Neuronal stem cell (in vitro differentiated cells): ENCODE data around the gene GGCX.
A peak's percentile ranks its signal among the peaks of the same experiment; 100 is the strongest.

Experiments
- DNase-seq: peaks from one replicate; pipeline ENCODE4 v3.0.0-alpha.2; 2013; ENCODE audit warnings: low spot score
- H2AFZ ChIP-seq: one replicate; pipeline ENCODE4 v1.6.1; 2013; ENCODE audit warnings: mild to moderate bottlenecking, low read length, inconsistent platforms
- H2AK5ac ChIP-seq: 2 replicates; pipeline ENCODE4 v1.6.1; 2013; ENCODE audit warnings: low read depth, mild to moderate bottlenecking, inconsistent platforms, low read length, moderate library complexity, mixed read lengths
- H2BK120ac ChIP-seq: 2 replicates; pipeline ENCODE4 v1.6.1; 2013; ENCODE audit warnings: low read depth, mild to moderate bottlenecking, inconsistent platforms, low read length, moderate library complexity, mixed read lengths
- H2BK12ac ChIP-seq: one replicate; pipeline ENCODE4 v1.6.1; 2013; ENCODE audit warnings: low read length, inconsistent platforms
- H2BK15ac ChIP-seq: 2 replicates; pipeline ENCODE4 v1.6.1; 2013; ENCODE audit warnings: mild to moderate bottlenecking, low read length, inconsistent platforms, mixed read lengths
- H2BK5ac ChIP-seq: one replicate; pipeline ENCODE4 v1.6.1; 2013; ENCODE audit warnings: inconsistent platforms, mild to moderate bottlenecking, low read length, moderate library complexity
- H3K14ac ChIP-seq: one replicate; pipeline ENCODE4 v1.6.1; 2013; ENCODE audit warnings: low read length, inconsistent platforms
- H3K18ac ChIP-seq: 2 replicates; pipeline ENCODE4 v1.6.1; 2013; ENCODE audit warnings: low read length, inconsistent platforms
- H3K23ac ChIP-seq: 2 replicates; pipeline ENCODE4 v1.6.1; 2013; ENCODE audit warnings: low read depth, mild to moderate bottlenecking, mixed read lengths, low read length, inconsistent platforms; ENCODE audit not compliant: poor library complexity
- H3K27ac ChIP-seq: replicated peaks from 3 replicates; pipeline ENCODE4 v1.5.1; 2013; ENCODE audit warnings: low read length, inconsistent platforms
- H3K27me3 ChIP-seq, 3 experiments: 2 replicates each; pipeline ENCODE4 v1.6.1; 2013; ENCODE audit warnings: low read length in 3 of 3, mild to moderate bottlenecking in 2 of 3, inconsistent platforms in 1 of 3, low read depth in 1 of 3, mixed read lengths in 1 of 3, moderate library complexity in 1 of 3; ENCODE audit not compliant: control insufficient read depth in 3 of 3, insufficient read depth in 3 of 3
- H3K36me3 ChIP-seq, 2 donors: replicated peaks in 1 of 2; 2 replicates each; pipeline ENCODE4 v1.6.1; 2013; ENCODE audit warnings: low read length in 2 of 2; ENCODE audit not compliant: control insufficient read depth in 2 of 2, insufficient read depth in 2 of 2
- H3K4ac ChIP-seq: 2 replicates; pipeline ENCODE4 v1.6.1; 2013; ENCODE audit warnings: inconsistent platforms, mild to moderate bottlenecking, low read length, moderate library complexity
- H3K4me1 ChIP-seq, 2 donors: 1 replicate in 1 of 2; 2 replicates in 1 of 2; pipeline ENCODE4 v1.6.1; 2013; ENCODE audit warnings: low read length in 2 of 2, low read depth in 1 of 2; ENCODE audit not compliant: control insufficient read depth in 2 of 2, insufficient read depth in 1 of 2
- H3K4me2 ChIP-seq: one replicate; pipeline ENCODE4 v1.6.1; 2013; ENCODE audit warnings: mild to moderate bottlenecking, low read length, inconsistent platforms; ENCODE audit not compliant: insufficient read depth, poor library complexity, severe bottlenecking
- H3K4me3 ChIP-seq, 2 donors: 2 replicates each; pipeline ENCODE4 v1.5.1; 2013; ENCODE audit warnings: low read length in 2 of 2, mild to moderate bottlenecking in 2 of 2, inconsistent platforms in 1 of 2, moderate library complexity in 1 of 2
- H3K79me1 ChIP-seq: one replicate; pipeline ENCODE4 v1.6.1; 2013; ENCODE audit warnings: low read depth, mild to moderate bottlenecking, inconsistent platforms, low read length, moderate library complexity
- H3K9ac ChIP-seq: one replicate; pipeline ENCODE4 v1.6.1; 2013; ENCODE audit warnings: mild to moderate bottlenecking, low read depth, low read length, inconsistent platforms; ENCODE audit not compliant: poor library complexity
- H3K9me3 ChIP-seq, 2 donors: replicated peaks in 1 of 2; 2 replicates each; pipeline versions ENCODE3 to v1.6.1; 2013; ENCODE audit warnings: low read length in 2 of 2, mild to moderate bottlenecking in 2 of 2, inconsistent platforms in 1 of 2, low read depth in 1 of 2, mixed read lengths in 1 of 2, moderate library complexity in 1 of 2; ENCODE audit not compliant: control insufficient read depth in 2 of 2, insufficient read depth in 1 of 2
- H4K8ac ChIP-seq: one replicate; pipeline ENCODE4 v1.6.1; 2013; ENCODE audit warnings: low read depth, mild to moderate bottlenecking, inconsistent platforms, low read length, moderate library complexity
- H4K91ac ChIP-seq: one replicate; pipeline ENCODE4 v1.6.1; 2013; ENCODE audit warnings: low read length, low read depth, mild to moderate bottlenecking, inconsistent platforms; ENCODE audit not compliant: poor library complexity
- WGBS, 2 donors: extraction: QIAGEN DNeasy Blood & Tissue Kit; methylation state at CpG; one replicate each; pipeline ENCODE4 v1.1.7; 2013; ENCODE audit warnings: missing lambda C conversion rate in 2 of 2, mixed read lengths in 1 of 2; ENCODE audit not compliant: insufficient read length in 2 of 2, insufficient replicate concordance in 1 of 2; ENCODE audit errors: extremely low coverage in 2 of 2; 5-methylcytosine and 5-hydroxymethylcytosine counted together

The GGCX gene

GRCh38 chr2:85599468-85600234, 38.4 kb upstream of the GGCX start:
- H3K9me3 ChIP-seq: peaks cover 0 to 2% of the 10 kb centered on the region in 2 donors
- H2AFZ ChIP-seq: no peak overlapping the region
- no peak overlapping the region for H3K14ac ChIP-seq
- WGBS, 2 donors: no CpG with 5 or more reads among the region's 17 CpGs
- no peak overlapping the region for H4K8ac ChIP-seq
- H3K4me1 ChIP-seq: peaks cover 10 to 14% of the 10 kb centered on the region in 2 donors
- peaks cover 29 to 40% of the 10 kb centered on the region in 2 donors for H3K36me3 ChIP-seq
- no peak overlapping the region for H2BK12ac ChIP-seq
- no peaks in the 10 kb centered on the region for H3K27me3 ChIP-seq
- H3K23ac ChIP-seq: peak overlapping the region; percentile 76
- H3K9ac ChIP-seq: no peak overlapping the region
- no peak overlapping the region for H2BK5ac ChIP-seq
- no peak overlapping the region for H2AK5ac ChIP-seq
- H2BK120ac ChIP-seq: no peak overlapping the region
- no peak overlapping the region for H4K91ac ChIP-seq
- H3K4ac ChIP-seq: no peak overlapping the region
- H2BK15ac ChIP-seq: no peak overlapping the region
- no peak overlapping the region for H3K27ac ChIP-seq
- no peak for DNase-seq
- peaks cover 17% of the 10 kb centered on the region for H3K79me1 ChIP-seq
- peak overlapping the region in 1 of 2 donors; percentile 24 for H3K4me3 ChIP-seq
- no peak overlapping the region for H3K18ac ChIP-seq
- H3K4me2 ChIP-seq: no peak overlapping the region

GRCh38 chr2:85598594-85599340, 37.5 kb upstream of the GGCX start:
- Histone ChIP-seq H2AK5ac (no peak overlapping the region), H3K9me3 (peaks cover 0 to 2% of the 10 kb centered on the region in 2 donors), H3K4ac (no peak overlapping the region), H4K91ac (no peak overlapping the region), H3K36me3 (peaks cover 29 to 37% of the 10 kb centered on the region in 2 donors), H3K4me3 (no peak overlapping the region), H3K27ac (no peak overlapping the region), H3K23ac (no peak overlapping the region), H2AFZ (no peak overlapping the region), H3K27me3 (no peaks in the 10 kb centered on the region), H2BK5ac (no peak overlapping the region), H2BK120ac (no peak overlapping the region), H3K79me1 (peaks cover 15% of the 10 kb centered on the region), H2BK15ac (no peak overlapping the region), H3K4me1 (peaks cover 14 to 17% of the 10 kb centered on the region in 2 donors), H4K8ac (no peak overlapping the region), H3K14ac (no peak overlapping the region), H3K18ac (no peak overlapping the region), H3K9ac (no peak overlapping the region), H3K4me2 (no peak overlapping the region), H2BK12ac (no peak overlapping the region)
- DNase-seq: no peak
- no CpG with 5 or more reads among the region's 14 CpGs for WGBS, 2 donors

- Histone ChIP-seq H3K4me1 (peaks cover 14 to 17% of the 10 kb centered on the region in 2 donors), H4K8ac (no peak overlapping the region), H2BK5ac (no peak overlapping the region), H3K9ac (no peak overlapping the region), H3K36me3 (peaks cover 29 to 37% of the 10 kb centered on the region in 2 donors), H3K18ac (no peak overlapping the region), H3K4me2 (no peak overlapping the region), H3K4ac (no peak overlapping the region), H2AK5ac (no peak overlapping the region), H3K9me3 (no peaks in the 10 kb centered on the region), H2AFZ (no peak overlapping the region), H3K27me3 (no peaks in the 10 kb centered on the region), H3K27ac (no peak overlapping the region), H3K14ac (no peak overlapping the region), H3K23ac (no peak overlapping the region), H3K4me3 (peak overlapping the region in 1 of 2 donors; percentile 86), H2BK120ac (no peak overlapping the region), H2BK15ac (no peak overlapping the region), H2BK12ac (no peak overlapping the region), H3K79me1 (peaks cover 15% of the 10 kb centered on the region), H4K91ac (no peak overlapping the region)
- no CpG with 5 or more reads among the region's 5 CpGs for WGBS, 2 donors
- no peak for DNase-seq
Measured at GRCh38 chr2:85597241-85597640, 35.9 kb upstream of the GGCX start.
